Head of caudate nucleus (tissue), 42 donors: ENCODE measurements around the gene OPA3.

ENCODE experiments used
- DNase-seq, 42 donors: peaks; one replicate each; pipeline versions ENCODE4 v3.0.0 to v3.0.0-alpha.2; 2020 to 2021; ENCODE audit warnings: mixed read lengths in 7 of 42
- intact Hi-C: fragments of 100-400 bp; cut with DNase I; formaldehyde crosslinking; loops from one replicate; pipeline ENCODE4 v1.15.0; 2022

OPA3 gene

DNA sequence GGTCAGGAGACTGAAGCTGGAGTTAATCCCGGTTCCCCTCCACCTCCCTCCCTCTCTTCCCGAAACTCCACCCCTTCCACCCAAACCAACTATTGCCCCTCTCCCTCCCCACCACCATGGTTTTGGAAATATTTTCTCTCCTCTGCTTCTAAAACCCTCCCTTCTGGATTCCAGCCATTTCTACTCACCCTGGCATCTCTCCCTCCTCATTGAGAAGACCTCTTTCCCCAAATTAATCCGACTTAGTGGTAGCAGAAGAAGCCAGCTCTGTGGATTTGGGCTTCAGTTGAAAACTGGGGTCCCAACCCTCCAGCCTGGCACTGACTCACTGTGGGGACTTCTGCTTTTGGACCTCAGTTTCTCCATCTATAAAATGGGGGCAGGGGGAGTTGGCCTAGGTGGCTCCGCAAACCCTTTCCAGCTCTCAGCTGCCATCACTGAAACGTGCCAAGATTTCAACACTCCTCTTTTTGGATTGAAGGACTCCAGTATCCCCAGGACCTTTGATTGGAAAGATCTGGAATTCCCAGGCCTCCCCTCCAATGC is 15.8 kb upstream of the OPA3 start:
- intact Hi-C loops = no loop called here
- no peak for DNase-seq

DNA sequence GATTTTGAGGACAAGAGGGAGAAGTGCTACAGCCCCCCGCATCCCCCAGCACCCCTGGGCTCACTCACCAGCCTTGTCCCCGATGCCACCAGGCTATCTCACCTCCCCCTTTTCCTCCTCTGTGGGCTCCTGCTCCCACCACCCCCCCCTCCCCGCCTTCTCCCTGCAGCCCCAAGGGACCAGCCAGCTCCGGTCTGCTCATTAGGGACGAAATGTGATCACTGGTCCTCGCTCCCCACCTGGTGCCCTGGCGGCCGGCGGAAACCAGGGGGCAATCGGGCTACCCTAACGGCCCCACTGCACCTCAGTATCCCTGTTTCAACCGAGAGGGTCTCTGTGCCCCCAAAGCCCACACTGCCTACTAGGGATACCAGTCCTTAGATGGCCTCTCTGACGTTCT is 14.7 kb upstream of the OPA3 start:
- DNase-seq = no peak
- intact Hi-C loops = no loop called here

DNA sequence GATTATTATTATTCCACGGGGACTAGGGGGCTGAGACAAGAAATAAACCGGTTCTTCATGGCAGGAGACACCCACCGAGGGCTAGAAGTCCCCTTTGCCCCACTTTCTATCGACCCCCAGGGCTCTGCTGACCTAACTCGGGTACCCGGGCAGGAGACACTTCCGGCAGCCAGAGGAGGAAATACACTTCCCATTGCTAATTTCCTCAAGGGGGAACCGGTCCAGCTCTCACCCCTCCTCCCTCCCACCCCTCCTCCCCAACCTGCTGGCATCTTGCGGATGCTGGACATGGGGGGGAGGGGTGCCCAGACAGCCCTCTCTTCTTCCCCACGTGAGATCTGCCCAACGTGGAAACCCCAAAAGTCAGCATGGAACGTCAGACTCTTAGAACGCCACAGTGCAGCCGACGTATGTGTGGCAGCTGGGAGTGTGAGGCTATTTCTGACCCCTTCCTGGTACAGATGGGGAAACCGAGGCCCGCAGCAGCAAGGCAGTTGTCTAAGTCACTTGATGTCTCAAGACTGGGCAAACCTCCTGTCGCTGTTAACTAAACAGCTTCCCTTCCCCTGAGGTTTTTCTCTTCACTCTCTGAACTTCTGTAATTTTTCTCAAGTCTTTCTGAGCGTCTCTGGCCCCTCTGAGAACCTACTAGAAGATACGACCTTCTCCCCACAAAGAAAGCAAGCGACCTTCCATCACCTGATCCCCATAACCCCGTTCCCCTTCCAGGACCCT is 13.8 kb upstream of the OPA3 start:
- no peak for DNase-seq

DNA sequence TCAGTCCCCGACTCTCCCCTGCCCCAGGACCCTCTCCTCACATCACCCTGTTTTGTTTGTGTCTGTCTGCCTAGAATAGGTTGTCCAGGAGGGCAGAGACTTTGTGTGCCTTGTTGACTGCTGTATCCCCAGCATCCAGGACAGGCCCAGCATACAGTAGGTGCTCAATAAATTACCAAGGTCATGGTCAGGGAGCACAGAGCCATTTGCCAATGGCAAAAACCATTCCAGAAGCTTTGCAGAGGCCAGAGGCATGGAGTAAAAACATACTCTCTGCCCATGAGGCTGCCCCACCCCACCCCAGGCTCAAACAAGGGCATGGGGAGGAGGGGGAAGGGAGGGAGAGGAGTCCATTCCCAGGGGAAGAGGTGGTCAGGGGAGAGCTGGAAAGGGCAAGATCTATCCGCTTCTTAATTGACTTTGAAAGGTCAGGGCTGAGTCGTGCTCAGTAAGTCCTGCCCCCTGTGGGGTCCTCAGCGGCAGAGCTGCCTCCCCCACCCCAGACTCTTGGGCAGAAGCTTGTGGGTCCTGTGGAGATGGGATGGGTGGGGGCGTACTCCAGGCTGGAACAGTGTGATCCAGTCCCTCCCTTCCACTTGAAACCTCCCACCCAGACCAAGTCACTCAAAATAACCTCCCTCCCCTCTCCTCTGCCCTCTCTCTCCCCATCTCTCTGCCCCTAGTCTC is 13.0 kb upstream of the OPA3 start:
- intact Hi-C loops = no loop called here

More for the DNA sequence above, 13.8 kb upstream of the OPA3 start:
- intact Hi-C loops = no loop called here

DNA sequence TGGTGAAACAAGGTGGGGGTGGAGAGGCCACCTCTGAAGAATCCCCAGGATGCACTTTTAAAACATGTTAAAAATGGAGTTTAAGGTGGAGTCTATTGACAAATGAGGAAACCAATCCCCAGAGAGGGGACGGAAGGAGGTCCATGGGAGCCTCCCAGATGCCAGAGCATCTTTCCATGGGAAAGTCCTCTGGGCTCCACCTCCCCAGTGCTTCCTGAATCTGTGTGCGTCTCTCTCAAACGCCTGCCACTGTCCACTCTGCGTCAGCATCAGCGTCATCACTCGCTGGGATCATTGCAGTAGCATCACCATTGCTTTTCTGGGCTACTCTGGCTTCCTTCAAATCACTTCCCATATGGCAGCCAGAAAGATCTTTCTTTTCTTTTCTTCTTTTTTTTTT is 11.2 kb upstream of the OPA3 start:
- intact Hi-C loops = no loop called here
- DNase-seq = no peak

More for the DNA sequence above, 13.0 kb upstream of the OPA3 start:
- DNase-seq = no peak

DNA sequence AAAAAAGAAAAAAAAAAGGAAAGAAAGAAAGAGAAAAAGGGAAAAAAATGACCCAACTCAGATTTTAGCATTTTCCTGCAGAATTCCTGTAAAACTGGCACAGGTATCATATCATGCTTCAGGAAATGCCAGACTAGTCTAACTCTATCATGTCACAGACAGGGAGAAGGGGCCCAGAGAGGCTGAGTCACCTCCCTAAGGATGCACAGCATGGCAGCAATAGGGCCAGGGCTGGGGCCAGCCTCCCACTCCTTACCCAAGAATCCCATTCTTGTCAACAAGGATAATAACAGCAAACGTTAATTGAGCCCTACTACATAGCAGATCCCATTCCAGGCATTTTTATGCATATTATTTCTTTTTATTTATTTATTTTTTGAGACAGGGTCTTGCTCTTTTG is 8.9 kb upstream of the OPA3 start:
- intact Hi-C loops = no loop called here
- DNase-seq = no peak

DNA sequence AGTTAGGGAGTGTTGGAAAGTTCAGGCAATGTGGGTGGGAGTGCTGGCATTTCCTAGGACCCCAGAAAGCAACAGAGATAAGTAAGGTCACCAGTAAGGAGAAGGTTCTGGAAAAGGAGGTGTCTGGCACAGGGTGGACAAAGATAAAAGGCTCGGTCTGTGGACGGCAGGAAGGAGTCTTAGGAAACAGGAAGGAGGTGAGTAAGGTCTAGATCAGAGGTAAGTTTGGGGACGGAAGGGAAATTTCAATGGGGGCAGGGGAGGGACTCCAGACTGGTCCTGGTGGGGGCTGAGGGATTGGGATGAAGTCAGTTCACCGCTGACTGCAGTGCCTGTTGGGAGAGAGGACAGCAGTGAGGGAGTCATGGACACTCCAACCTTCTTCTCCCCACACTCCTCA is 7.8 kb upstream of the OPA3 start:
- intact Hi-C loops = no loop called here
- DNase-seq = no peak

DNA sequence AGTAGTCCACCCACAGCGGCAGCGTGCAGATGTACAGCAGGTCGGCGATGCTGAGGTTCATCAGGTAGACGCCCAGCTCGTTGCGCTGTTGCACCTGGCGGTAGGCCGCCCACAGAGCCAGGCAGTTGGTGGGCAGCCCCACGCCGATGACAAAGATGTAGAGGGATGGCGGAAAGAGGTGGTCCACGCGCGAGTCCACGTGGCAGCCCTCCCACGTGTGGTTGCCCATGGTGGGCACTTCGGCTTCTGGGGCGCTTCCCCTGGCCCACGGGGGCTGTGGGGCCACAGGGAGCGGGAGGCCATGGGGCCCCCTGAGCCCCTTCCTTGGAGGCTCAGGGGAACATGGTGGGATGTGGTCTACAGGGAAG is 7.0 kb upstream of the OPA3 start:
- intact Hi-C loops = no loop called here
- DNase-seq = no peak

DNA sequence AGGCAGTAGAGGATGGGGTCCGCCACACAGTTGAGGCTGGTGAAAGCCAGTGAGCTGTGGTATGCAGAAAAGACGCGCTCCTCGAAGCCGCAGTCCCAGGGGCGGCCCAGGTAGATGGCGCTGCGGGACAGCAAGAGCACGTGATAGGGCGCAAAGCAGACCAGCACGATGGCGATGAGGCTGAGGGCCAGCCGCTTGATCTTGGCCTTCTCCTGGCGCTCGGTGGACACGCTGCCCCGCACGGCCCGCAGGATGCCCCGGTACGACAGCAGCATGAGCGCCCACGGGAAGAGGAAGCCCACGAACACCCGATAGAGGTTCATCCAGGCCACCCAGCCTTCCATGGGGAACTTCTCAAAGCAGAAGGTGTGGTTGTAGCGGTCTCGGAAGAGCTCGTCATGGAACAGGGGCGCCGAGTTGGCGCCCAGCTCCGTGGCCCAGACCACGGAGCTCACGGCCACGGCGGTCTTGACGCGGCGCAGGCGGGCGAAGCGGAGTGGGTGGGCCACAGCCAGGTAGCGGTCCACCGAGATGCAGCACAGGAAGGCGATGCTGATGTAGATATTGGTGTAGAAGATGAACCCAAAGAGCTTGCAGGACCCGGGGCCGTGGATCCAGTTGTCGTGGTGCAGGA is 6.5 kb upstream of the OPA3 start:
- intact Hi-C loops = no loop called here
- peak in 38 of 42 donors; percentile 9 to 70 (median 40) for DNase-seq

DNA sequence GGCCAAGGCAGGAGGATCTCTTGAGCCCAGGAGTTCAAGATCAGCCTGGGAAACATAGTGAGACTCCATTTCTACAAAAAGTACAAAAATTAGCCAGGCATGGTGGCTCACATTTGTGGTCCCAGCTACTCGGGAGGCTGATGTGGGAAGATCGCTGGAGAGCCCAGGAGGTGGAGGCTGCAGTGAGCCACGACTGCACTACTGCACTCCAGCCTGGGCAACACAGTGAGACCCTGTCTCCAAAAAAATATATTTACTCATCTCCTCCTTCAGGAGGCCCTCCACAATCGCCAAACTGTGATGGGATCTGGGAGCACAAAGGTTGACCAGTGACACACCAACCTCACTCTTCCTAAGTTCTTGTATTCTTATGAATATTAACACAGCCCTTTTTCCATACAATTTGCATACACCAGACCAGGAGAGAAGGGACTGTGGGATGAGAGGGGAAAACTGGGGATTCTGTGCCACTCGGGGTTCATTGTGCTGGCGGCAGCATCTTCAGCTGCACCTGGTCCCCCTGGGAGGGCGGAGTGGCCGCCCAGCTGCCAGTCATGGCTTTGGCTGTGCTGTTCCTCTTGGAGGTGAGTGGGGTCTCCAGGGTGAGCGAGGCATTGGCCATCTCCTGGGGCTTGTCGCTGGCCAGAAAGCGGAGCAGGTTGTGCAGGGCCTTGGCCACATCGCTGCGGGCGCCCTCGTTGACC is 5.8 kb upstream of the OPA3 start:
- no peak for DNase-seq
- intact Hi-C loops = no loop called here

DNA sequence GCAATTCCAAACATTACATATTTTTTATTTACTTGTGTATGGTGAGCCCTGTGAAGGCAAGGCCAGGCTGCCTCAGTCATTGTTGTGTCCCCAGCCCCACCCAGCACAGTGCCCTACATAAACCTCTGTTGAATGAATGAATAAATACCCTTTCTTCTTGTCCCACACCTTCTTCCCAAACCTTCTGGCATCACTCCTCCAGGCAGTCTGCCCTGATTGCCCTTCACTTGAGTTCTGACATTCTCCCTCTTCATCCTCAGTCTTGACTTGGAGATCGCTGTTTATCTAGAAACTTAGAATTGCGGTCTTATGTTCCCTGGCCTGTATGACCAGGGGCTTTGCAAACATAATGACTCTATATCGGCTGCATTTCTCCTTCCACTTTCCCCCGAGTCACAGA is 5.2 kb upstream of the OPA3 start:
- intact Hi-C loops = no loop called here
- no peak for DNase-seq

DNA sequence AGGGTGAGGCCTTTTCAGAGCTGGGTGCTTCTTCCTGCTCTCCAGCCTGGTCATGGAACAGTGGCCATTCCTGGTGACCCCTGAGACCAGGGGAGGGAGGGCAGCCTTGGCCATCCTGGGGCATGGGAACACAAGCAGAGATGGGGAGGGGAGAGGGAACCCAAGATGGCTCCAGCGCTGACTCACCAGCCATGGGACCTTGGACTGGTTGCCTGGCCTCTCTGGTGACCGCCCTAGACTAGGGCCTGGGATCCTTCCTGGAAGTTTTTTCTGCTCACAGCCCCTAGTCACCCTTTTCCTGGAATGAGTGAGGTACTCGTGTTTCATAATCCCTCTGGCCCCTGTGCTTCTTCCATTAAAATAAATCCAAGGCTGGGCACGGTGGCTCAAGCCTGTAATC is 3.3 kb upstream of the OPA3 start:
- DNase-seq = no peak
- intact Hi-C loops = no loop called here

DNA sequence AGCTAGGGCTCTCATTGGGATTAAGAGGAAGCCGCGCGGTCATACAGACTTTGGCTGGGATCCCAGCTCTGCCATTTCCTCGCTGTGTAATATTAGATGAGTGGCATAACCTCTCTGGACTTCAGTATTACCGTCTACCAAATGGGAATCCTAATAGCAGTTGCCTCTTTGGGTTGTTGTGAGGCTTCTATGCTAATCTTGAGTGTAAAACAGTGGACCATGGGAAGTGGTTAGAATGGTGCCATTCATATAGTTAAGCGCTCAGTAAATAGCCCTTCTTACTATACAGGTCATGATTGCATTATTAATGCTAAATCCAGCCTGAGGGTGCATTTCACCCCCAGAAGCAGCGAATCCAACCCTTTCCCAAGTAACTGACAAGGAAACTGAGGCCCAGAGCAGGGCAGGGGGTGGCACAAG is 566 bp upstream of the OPA3 start:
- intact Hi-C loops = no loop called here
- DNase-seq = no peak

DNA sequence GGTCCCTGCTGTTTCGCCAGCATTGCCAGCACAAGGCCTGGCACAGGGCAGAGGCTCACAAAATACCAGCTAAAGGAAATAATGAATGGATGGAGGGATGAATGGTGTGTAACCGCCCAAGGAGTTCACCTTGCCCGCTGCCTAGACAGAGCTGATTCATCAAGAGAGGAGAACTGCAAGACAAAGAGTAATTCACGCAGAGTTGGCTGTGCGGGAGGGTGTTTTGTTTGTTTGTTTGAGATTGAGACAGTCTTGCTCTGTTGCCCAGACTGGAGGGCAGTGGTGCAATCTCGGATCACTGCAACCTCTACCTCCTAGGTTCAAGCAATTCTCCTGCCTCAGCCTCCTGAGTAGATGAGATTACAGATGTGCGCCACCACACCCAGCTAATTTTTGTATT is 3.0 kb downstream of the OPA3 start:
- no peak for DNase-seq
- intact Hi-C loops = loop anchor here (5.0 kb wide), 1 partner anchor 111 kb away; the partner anchor contains the start of genes QPCTL and SNRPD2

DNA sequence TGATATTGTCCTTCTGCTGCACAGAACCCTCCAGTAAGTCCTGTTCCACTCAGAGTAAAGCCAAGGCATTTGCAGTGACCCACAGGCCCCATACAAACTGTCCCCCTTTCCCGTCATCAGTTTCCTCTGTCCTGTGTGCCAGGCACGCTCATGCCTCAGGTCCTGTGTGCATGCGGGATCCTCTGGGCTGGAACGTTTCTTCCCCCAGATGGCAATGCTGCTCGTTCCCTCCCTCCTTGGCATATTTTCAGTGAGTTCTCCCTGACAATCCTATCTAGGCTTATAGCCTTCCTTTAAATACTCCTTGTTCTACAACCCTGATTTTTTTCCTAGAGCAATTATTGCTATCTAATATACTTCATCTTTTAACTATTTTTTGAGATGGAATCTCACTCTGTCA is 5.7 kb downstream of the OPA3 start:
- DNase-seq = no peak
- intact Hi-C loops = no loop called here

DNA sequence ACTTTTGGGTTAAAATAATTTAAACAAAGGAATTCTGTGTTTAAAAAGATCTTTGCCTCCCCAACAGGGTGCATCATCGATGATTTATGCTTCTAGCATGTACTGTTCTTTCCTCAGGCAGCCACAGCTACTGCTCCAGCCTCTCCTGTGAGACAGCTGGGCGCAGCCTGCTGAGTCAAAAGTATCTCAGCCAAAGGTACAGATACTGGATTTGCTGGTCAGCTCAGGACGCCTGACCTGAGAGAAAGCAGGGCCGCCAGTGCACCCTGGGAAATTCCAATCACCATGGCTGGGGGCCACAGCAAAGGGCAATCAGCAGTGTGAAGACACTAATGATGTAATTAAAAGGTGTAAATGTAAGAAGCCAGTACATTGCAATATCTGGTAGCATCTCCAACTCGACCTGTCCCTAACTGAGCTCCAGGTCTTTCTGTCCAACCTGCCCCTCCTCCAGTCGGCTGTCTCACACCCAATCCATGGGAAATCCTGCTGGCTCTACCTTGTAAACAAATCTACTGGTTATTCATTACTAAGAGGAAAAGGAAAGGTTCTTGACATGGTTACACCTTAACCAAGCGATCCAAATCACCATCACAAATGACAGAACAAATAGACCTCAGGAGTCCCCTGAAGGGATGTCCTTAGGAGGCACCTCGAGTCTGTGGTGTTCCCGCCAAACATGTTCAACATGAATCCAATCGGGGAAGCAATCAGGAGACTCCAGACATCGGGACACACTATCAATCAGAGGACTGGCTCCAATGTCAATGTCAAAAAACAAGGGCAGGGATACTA is 7.3 kb downstream of the OPA3 start:
- peak in 6 of 42 donors; percentile 7 to 40 (median 25) for DNase-seq
- intact Hi-C loops = no loop called here

DNA sequence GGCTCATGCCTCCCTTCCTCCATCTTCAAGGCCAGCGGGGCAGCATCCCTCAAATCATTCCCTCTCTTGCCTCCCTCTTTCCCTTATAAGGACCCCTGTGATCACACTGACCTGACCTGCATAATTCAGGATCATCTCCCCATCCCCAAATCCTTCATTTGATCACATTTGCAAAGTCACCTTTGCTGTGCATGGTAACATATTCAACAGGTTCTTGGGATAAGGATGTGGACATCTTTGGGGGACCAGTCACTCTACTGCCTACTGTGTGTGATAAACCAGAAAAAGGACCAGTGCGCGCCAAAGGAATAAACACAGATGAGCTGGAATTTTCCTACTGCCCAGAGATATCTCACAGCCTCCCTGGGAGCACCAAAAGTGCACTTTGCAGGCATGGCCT is 7.9 kb downstream of the OPA3 start:
- intact Hi-C loops = no loop called here
- no peak for DNase-seq

DNA sequence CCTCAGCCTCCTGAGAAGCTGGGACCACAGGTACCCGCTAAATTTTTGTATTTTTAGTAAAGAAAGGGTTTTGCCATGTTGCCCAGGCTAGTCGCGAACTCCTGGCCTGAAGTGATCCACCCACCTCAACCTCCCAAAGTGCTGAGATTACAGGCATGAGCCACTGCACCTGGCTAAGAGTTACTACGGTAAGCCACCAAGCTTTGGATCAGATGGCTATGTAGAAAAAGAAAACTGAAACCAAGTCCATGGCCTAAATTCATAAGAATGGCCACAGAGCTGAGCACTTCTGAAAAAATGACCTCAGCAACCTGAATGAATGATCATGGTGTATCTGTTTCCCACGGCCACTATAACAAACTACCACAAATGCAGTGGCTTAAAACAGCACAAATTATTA is 9.4 kb downstream of the OPA3 start:
- intact Hi-C loops = no loop called here
- DNase-seq = no peak

DNA sequence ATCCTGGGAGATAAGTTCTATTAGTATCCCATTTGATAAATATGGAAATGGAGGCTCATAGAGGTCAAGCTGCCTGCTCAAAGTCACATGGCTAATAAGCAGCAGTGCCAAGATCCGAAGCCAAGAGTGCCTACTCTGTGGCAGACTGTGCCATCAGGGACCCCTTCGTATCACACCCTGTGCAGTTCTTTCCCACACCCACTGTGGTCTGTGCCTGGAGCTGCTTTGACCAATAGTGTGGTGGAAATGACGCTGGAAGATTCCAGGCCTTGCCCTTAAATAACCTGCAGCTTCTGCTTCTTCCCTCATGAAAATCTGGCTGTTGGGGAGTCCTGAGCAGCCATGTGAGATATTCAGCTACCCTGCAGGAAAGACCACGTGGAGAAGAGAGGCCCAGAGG is 10.1 kb downstream of the OPA3 start:
- intact Hi-C loops = no loop called here
- DNase-seq = no peak
